ENCODE data around the gene EME2. TPM values are rescaled to one million over a fixed set of nuclear protein-coding genes. Genes with fewer than 3 reads are reported as not detected.

EME2 gene
- total and polyA plus RNA-seq, 2 of the 13 experiments (the other 11 are each of a cell fraction or from before 2014, with no cell fraction given): 4.4 to 7.6 TPM

- TF ChIP-seq ZNF496 (CRISPR knock-in tag; IDR thresholded peaks at IDR 0.05; ENCODE audit: insufficient replicate concordance): no peak
- TF ChIP-seq RARA (CRISPR knock-in tag; IDR thresholded peaks at IDR 0.05): no peak
- TF ChIP-seq CHD2 (IDR thresholded peaks at IDR 0.05; ENCODE audit: low read depth, low read length): 0 out of 2 replicates have a peak, but pooled peaks have one; percentile 14
- TF ChIP-seq RBM39 (IDR thresholded peaks at IDR 0.05; ENCODE audit: low read depth, low read length, poor library complexity, severe bottlenecking): peak; percentile 3
- no peak for TF ChIP-seq ZXDC (CRISPR knock-in tag; IDR thresholded peaks at IDR 0.05)
- TF ChIP-seq ZNF7 (CRISPR knock-in tag; IDR thresholded peaks at IDR 0.05): no peak
- no peak for TF ChIP-seq ZNF766 (CRISPR knock-in tag; IDR thresholded peaks at IDR 0.05; ENCODE audit: borderline replicate concordance)
These were observed 3.0 kb upstream of the EME2 start (continued) for GRCh38 chr16:1769402-1770300.

Data from HepG2 (cell line).